Hematopoietic multipotent progenitor cell (in vitro differentiated cells): ENCODE data around the gene IL1RAP. TPM values are rescaled to one million over a fixed set of nuclear protein-coding genes. Genes with fewer than 3 reads are reported as not detected.
A peak's percentile ranks its signal among the peaks of the same experiment; 100 is the strongest.

Experiments
- DNase-seq, 3 donors: peaks; one replicate each; pipeline ENCODE4 v3.0.0-alpha.2; 2011 to 2015; ENCODE audit warnings: low read depth in 2 of 3, low spot score in 2 of 3
- total RNA-seq: library from RNA; depleted of rRNA; stranded (reverse); fragments of >200 nt; gene quantifications from one replicate; pipeline ENCODE4 v1.2.3, GENCODE V29; 2012

Gene IL1RAP
- total RNA-seq, 1 donor = 10.5 TPM

- DNase-seq = peak in 2 of 3 donors; percentile 33 to 69
These were observed 183.1 kb downstream of the IL1RAP start for GRCh38 chr3:190696777-190697501.

- DNase-seq = no peak
These were observed 183.6 kb downstream of the IL1RAP start for GRCh38 chr3:190697502-190697830.

- DNase-seq = no peak
These were observed 184.0 kb downstream of the IL1RAP start for GRCh38 chr3:190697901-190698300.

- no peak for DNase-seq
These were observed 185.9 kb downstream of the IL1RAP start for GRCh38 chr3:190699776-190700175.

GRCh38 chr3:190701096-190701532 lies 187.2 kb downstream of the IL1RAP start:
- peak in 2 of 3 donors; percentile 26 to 61 for DNase-seq

GRCh38 chr3:190706582-190706981 lies 192.7 kb downstream of the IL1RAP start:
- no peak for DNase-seq

Other genes with a start within 250 kb of the IL1RAP start
- gene CLDN1, start 191.6 kb upstream of the IL1RAP start, total RNA-seq = not detected
- gene CLDN16, start 125.9 kb upstream of the IL1RAP start, total RNA-seq = not detected
- gene TMEM207, start 64.2 kb upstream of the IL1RAP start, total RNA-seq = not detected